Activated CD4-positive, alpha-beta memory T cell treated with anti-CD3 and anti-CD28 coated beads for 36 hours (primary cell): Measurements from ENCODE around the gene THOC1. TPM values are rescaled to one million over a fixed set of nuclear protein-coding genes. Genes with fewer than 3 reads are reported as not detected.

Source experiments
- CTCF ChIA-PET: fragments of 350-600 bp; sonication (Branson Sonifier 250); formaldehyde crosslinking; loops from one replicate; lab custom pipeline; 2021; ENCODE audit warnings: antibody characterized with exemption, inconsistent platforms; lab: Charles Lee
- POLR2A ChIA-PET: fragments of 350-600 bp; sonication (Branson Sonifier 250); formaldehyde crosslinking; loops from one replicate; lab custom pipeline; 2021; ENCODE audit warnings: antibody characterized with exemption; lab: Charles Lee
- DNase-seq: peaks from one replicate; pipeline ENCODE4 v3.0.0-alpha.2; 2020
- H3K27ac Mint-ChIP-seq: one replicate; pipeline ENCODE4 v1.8.0; 2021; ENCODE audit warnings: mixed read lengths
- H3K27me3 Mint-ChIP-seq: one replicate; pipeline ENCODE4 v1.8.0; 2021; ENCODE audit warnings: mixed read lengths
- H3K36me3 Mint-ChIP-seq: one replicate; pipeline ENCODE4 v1.8.0; 2021; ENCODE audit warnings: mixed read lengths
- H3K4me1 Mint-ChIP-seq: one replicate; pipeline ENCODE4 v1.8.0; 2021; ENCODE audit warnings: low read depth, mixed read lengths
- H3K4me3 Mint-ChIP-seq: one replicate; pipeline ENCODE4 v1.8.0; 2021; ENCODE audit warnings: mild to moderate bottlenecking, mixed read lengths
- H3K9me3 Mint-ChIP-seq: one replicate; pipeline ENCODE4 v1.8.0; 2021; ENCODE audit warnings: mixed read lengths
- intact Hi-C: fragments of 100-400 bp; cut with micrococcal nuclease; formaldehyde crosslinking; loops from one replicate; pipeline ENCODE4 v1.15.1; 2023
- total RNA-seq, 2 experiments: library from RNA; stranded (reverse); gene quantifications; one replicate each; pipeline ENCODE4 v1.2.3, GENCODE V29; 2021

THOC1 gene
- total RNA-seq, 2 experiments from 2014 or later: 54.0 to 57.9 TPM

GRCh38 chr18:231563-231962, 36.3 kb downstream of the THOC1 start:
- H3K27me3 Mint-ChIP-seq: no peaks in the 10 kb centered on the region
- no peaks in the 10 kb centered on the region for H3K9me3 Mint-ChIP-seq
- POLR2A ChIA-PET: no interaction called here
- intact Hi-C loops: no loop called here
- H3K4me1 Mint-ChIP-seq: no peaks in the 10 kb centered on the region
- no peak overlapping the region for H3K4me3 Mint-ChIP-seq
- no peak for DNase-seq
- H3K27ac Mint-ChIP-seq: no peak overlapping the region
- CTCF ChIA-PET: no interaction called here
- H3K36me3 Mint-ChIP-seq: peaks cover 13% of the 10 kb centered on the region

GRCh38 chr18:228586-228985, 39.3 kb downstream of the THOC1 start:
- intact Hi-C loops: no loop called here

GRCh38 chr18:227902-228301, 39.9 kb downstream of the THOC1 start:
- intact Hi-C loops: no loop called here
- peaks cover 38% of the 10 kb centered on the region for H3K36me3 Mint-ChIP-seq
- no peaks in the 10 kb centered on the region for H3K9me3 Mint-ChIP-seq
- POLR2A ChIA-PET: no interaction called here
- CTCF ChIA-PET: no interaction called here
- no peaks in the 10 kb centered on the region for H3K27me3 Mint-ChIP-seq
- no peak for DNase-seq
- H3K4me3 Mint-ChIP-seq: no peak overlapping the region
- H3K27ac Mint-ChIP-seq: no peak overlapping the region
- no peaks in the 10 kb centered on the region for H3K4me1 Mint-ChIP-seq

More at GRCh38 chr18:228586-228985, 39.3 kb downstream of the THOC1 start:
- ChIA-PET POLR2A (no interaction called here), CTCF (no interaction called here)
- no peak for DNase-seq
- Mint-ChIP-seq H3K36me3 (peaks cover 33% of the 10 kb centered on the region), H3K4me3 (no peak overlapping the region), H3K27ac (no peak overlapping the region), H3K4me1 (no peaks in the 10 kb centered on the region), H3K27me3 (no peaks in the 10 kb centered on the region), H3K9me3 (no peaks in the 10 kb centered on the region)

- Mint-ChIP-seq H3K36me3 (peaks cover 43% of the 10 kb centered on the region), H3K4me3 (no peak overlapping the region), H3K9me3 (no peaks in the 10 kb centered on the region), H3K27ac (no peak overlapping the region), H3K4me1 (no peaks in the 10 kb centered on the region), H3K27me3 (no peaks in the 10 kb centered on the region)
- ChIA-PET CTCF (interaction anchor here (0.6 to 1.3 kb wide), 3 partner anchors 8 to 603 kb away, joined by 3 to 4 read pairs (median 4); no protein-coding TSS in a partner anchor), POLR2A (no interaction called here)
- DNase-seq: no peak
- intact Hi-C loops: no loop called here
These were observed 40.5 kb downstream of the THOC1 start for GRCh38 chr18:227374-227773.

GRCh38 chr18:225745-226144, 42.1 kb downstream of the THOC1 start:
- Mint-ChIP-seq H3K4me1 (no peaks in the 10 kb centered on the region), H3K27ac (no peak overlapping the region), H3K27me3 (no peaks in the 10 kb centered on the region), H3K9me3 (no peaks in the 10 kb centered on the region), H3K36me3 (peaks cover 42% of the 10 kb centered on the region), H3K4me3 (no peak overlapping the region)
- CTCF ChIA-PET: interaction anchor here (1.5 kb wide), 1 partner anchor 13 kb away, joined by 3 read pairs; no protein-coding TSS in a partner anchor
- POLR2A ChIA-PET: no interaction called here
- intact Hi-C loops: no loop called here
- DNase-seq: no peak

- Mint-ChIP-seq H3K4me1 (no peaks in the 10 kb centered on the region), H3K9me3 (no peaks in the 10 kb centered on the region), H3K36me3 (peaks cover 45% of the 10 kb centered on the region), H3K27ac (no peak overlapping the region), H3K27me3 (no peaks in the 10 kb centered on the region), H3K4me3 (no peak overlapping the region)
- ChIA-PET CTCF (no interaction called here), POLR2A (no interaction called here)
- intact Hi-C loops: no loop called here
- no peak for DNase-seq
These were observed 47.1 kb downstream of the THOC1 start for GRCh38 chr18:220708-221107.

GRCh38 chr18:217532-218336, 50.1 kb downstream of the THOC1 start:
- Mint-ChIP-seq H3K27ac (peak overlapping the region; percentile 7), H3K4me1 (no peaks in the 10 kb centered on the region), H3K36me3 (peaks cover 41% of the 10 kb centered on the region), H3K27me3 (no peaks in the 10 kb centered on the region), H3K4me3 (no peak overlapping the region), H3K9me3 (no peaks in the 10 kb centered on the region)
- intact Hi-C loops: no loop called here
- POLR2A ChIA-PET: no interaction called here
- no peak for DNase-seq
- CTCF ChIA-PET: no interaction called here

GRCh38 chr18:215448-216010, 52.3 kb downstream of the THOC1 start:
- H3K27me3 Mint-ChIP-seq: no peaks in the 10 kb centered on the region
- H3K9me3 Mint-ChIP-seq: no peaks in the 10 kb centered on the region
- CTCF ChIA-PET: no interaction called here
- no peak for DNase-seq
- no peak overlapping the region for H3K27ac Mint-ChIP-seq
- no peak overlapping the region for H3K4me3 Mint-ChIP-seq
- no peaks in the 10 kb centered on the region for H3K4me1 Mint-ChIP-seq
- POLR2A ChIA-PET: no interaction called here
- intact Hi-C loops: no loop called here
- peaks cover 52% of the 10 kb centered on the region for H3K36me3 Mint-ChIP-seq

GRCh38 chr18:213966-214365, 53.9 kb downstream of the THOC1 start:
- H3K4me1 Mint-ChIP-seq: no peaks in the 10 kb centered on the region
- no peak overlapping the region for H3K4me3 Mint-ChIP-seq

GRCh38 chr18:213505-213904, 54.3 kb downstream of the THOC1 start:
- no peak overlapping the region for H3K4me3 Mint-ChIP-seq
- H3K27me3 Mint-ChIP-seq: no peaks in the 10 kb centered on the region
- H3K27ac Mint-ChIP-seq: no peak overlapping the region
- H3K9me3 Mint-ChIP-seq: no peaks in the 10 kb centered on the region
- intact Hi-C loops: no loop called here
- peaks cover 62% of the 10 kb centered on the region for H3K36me3 Mint-ChIP-seq
- no peaks in the 10 kb centered on the region for H3K4me1 Mint-ChIP-seq
- ChIA-PET POLR2A (no interaction called here), CTCF (interaction anchor here (0.9 kb wide), 1 partner anchor 13 kb away, joined by 3 read pairs; no protein-coding TSS in a partner anchor)
- DNase-seq: no peak

More at GRCh38 chr18:213966-214365, 53.9 kb downstream of the THOC1 start:
- Mint-ChIP-seq H3K27ac (no peak overlapping the region), H3K9me3 (no peaks in the 10 kb centered on the region), H3K36me3 (peaks cover 63% of the 10 kb centered on the region), H3K27me3 (no peaks in the 10 kb centered on the region)
- intact Hi-C loops: no loop called here
- ChIA-PET POLR2A (no interaction called here), CTCF (no interaction called here)
- DNase-seq: no peak

GRCh38 chr18:212780-213179, 55.1 kb downstream of the THOC1 start:
- POLR2A ChIA-PET: no interaction called here
- Mint-ChIP-seq H3K27me3 (no peaks in the 10 kb centered on the region), H3K27ac (no peak overlapping the region), H3K9me3 (no peaks in the 10 kb centered on the region), H3K36me3 (peaks cover 62% of the 10 kb centered on the region), H3K4me3 (no peak overlapping the region), H3K4me1 (no peaks in the 10 kb centered on the region)
- no peak for DNase-seq
- CTCF ChIA-PET: interaction anchor here (0.9 kb wide), 1 partner anchor 13 kb away, joined by 3 read pairs; no protein-coding TSS in a partner anchor
- intact Hi-C loops: no loop called here

GRCh38 chr18:211582-211981, 56.3 kb downstream of the THOC1 start:
- no peak overlapping the region for H3K4me3 Mint-ChIP-seq
- no peaks in the 10 kb centered on the region for H3K27me3 Mint-ChIP-seq
- H3K27ac Mint-ChIP-seq: no peak overlapping the region
- ChIA-PET CTCF (no interaction called here), POLR2A (no interaction called here)
- no peaks in the 10 kb centered on the region for H3K9me3 Mint-ChIP-seq
- intact Hi-C loops: no loop called here
- no peak for DNase-seq
- H3K4me1 Mint-ChIP-seq: no peaks in the 10 kb centered on the region
- H3K36me3 Mint-ChIP-seq: peaks cover 56% of the 10 kb centered on the region
